GM12801 (cell line): Measurements from ENCODE around the gene PSMB1.

Experiments used
- CTCF ChIP-seq: IDR thresholded peaks from one replicate; pipeline ENCODE4 v1.5.1; 2011; ENCODE audit warnings: control low read depth; ENCODE audit not compliant: insufficient read length; ENCODE audit errors: extremely low read depth

Gene PSMB1

GRCh38 chr6:170533792-170534191, 19.3 kb downstream of the PSMB1 start:
- no peak for TF ChIP-seq CTCF

GRCh38 chr6:170532867-170533488, 20.1 kb downstream of the PSMB1 start:
- no peak for TF ChIP-seq CTCF

GRCh38 chr6:170529839-170530469, 23.2 kb downstream of the PSMB1 start:
- TF ChIP-seq CTCF = no peak

GRCh38 chr6:170525795-170526194, 27.3 kb downstream of the PSMB1 start:
- no peak for TF ChIP-seq CTCF

GRCh38 chr6:170524172-170524502, 29.0 kb downstream of the PSMB1 start:
- no peak for TF ChIP-seq CTCF

- TF ChIP-seq CTCF = no peak
Measured at GRCh38 chr6:170523256-170524171, 29.6 kb downstream of the PSMB1 start.

- no peak for TF ChIP-seq CTCF
Measured at GRCh38 chr6:170522565-170523183, 30.4 kb downstream of the PSMB1 start.
